Activated T-cell treated with anti-CD3 and anti-CD28 coated beads for 4 hours (primary cell): ENCODE results near the gene ATG101.

ENCODE experiments used
- DNase-seq: peaks from one replicate; pipeline ENCODE4 v3.0.0-alpha.2; 2020

ATG101 gene, protein sequence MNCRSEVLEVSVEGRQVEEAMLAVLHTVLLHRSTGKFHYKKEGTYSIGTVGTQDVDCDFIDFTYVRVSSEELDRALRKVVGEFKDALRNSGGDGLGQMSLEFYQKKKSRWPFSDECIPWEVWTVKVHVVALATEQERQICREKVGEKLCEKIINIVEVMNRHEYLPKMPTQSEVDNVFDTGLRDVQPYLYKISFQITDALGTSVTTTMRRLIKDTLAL

DNA sequence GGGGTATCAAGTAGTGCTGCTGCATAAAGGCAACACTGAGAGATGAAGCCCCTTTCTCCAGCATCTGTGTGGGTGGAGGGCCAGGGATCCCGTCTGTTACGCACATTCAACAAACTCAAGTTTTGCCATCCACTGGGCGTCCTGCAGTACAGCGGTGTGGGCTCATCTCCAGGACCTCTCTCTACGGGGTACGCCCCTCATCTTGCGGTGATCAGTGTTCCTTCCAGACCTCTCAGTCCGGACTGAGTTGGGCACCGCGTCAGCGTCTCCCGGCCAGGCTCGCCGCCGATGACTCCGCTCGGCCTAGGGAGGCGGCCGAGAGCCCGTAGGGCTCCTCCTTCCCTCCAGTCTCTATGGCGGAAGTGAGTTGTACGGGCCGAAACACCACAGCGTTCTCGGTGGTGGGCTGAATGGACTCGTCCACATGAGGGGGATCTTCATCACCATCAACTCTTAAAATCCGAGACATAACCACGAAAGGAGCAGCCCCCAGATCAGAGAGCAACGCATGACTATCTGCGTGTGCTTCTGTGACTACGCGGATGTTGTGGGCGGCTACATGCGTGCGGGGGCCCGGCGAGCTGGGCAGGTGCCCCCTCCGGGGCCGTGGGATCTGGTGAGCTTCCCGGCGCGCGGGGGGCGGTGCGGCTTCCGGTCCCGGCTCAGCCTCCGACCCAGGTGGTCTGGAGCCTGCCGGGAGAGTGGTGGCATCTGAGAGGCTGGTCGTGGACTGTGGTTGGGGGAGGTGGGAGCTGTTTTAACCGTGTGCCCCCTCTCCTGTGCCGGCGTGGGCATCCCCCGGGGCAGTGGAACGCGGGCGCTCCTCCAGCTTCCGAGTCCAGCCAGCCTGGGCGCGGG lies at the start of gene ATG101:
ATG101 (plus strand) TSS at position 652 of the 858 bp plus-strand sequence. CDS start 3,673 bp downstream, outside the sequence.
- peak; percentile 79 for DNase-seq

DNA sequence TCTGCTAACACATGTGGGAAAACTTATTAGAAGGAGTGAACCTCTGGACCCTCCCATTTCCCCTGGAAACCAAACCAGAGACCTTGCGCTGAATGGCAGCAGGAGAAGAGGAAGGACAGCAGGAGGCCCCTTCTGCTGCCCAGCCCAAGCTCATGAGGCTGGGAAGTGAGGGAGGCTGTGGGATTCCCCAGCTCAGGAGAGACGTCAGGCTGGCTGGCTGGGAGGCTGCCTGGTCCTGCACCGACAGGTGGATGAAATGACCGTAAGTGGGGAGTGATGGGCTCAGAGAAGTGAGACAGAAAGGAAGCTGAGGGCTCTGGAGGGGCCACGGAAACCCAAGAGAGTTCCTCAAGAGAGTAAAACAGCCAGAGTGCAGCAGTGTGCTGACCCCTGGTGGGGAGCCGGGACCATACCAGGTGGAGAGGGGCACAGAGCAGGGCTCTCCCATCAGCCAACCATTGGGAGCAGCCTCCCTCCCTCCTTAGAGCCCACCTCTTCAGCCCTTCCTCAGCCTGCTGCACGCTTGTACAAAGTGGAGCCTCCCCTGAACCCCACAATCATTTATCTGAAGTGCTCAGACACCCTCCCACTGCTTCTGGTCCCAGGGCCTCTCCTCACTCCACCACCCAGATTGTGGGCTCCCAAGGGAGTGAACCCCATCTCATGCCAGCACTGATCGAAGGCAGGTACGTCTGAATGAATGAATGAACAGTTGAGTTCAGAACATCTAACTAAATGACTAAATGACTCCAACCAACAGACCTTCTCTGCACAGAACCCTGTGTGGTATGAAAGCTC lies 49.0 kb upstream of the ATG101 start:
- peak; percentile 49 for DNase-seq

DNA sequence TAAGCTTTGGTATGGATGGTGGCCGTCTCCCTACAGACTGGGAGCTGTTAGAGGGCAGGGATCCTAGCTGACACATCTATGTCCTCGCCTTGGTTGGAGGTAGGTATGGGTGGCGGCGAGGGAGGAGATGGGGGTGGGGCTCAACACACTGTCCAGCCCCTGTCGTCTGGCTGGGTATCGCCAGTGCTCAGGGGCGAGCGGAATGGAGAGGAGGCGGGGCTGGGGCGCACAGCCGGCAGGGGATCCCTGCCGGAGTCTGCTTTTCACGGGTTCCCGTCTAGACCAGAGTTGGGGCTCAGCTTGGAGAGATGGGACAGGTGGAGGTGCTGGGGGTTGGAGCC lies 47.0 kb upstream of the ATG101 start:
- DNase-seq = no peak

DNA sequence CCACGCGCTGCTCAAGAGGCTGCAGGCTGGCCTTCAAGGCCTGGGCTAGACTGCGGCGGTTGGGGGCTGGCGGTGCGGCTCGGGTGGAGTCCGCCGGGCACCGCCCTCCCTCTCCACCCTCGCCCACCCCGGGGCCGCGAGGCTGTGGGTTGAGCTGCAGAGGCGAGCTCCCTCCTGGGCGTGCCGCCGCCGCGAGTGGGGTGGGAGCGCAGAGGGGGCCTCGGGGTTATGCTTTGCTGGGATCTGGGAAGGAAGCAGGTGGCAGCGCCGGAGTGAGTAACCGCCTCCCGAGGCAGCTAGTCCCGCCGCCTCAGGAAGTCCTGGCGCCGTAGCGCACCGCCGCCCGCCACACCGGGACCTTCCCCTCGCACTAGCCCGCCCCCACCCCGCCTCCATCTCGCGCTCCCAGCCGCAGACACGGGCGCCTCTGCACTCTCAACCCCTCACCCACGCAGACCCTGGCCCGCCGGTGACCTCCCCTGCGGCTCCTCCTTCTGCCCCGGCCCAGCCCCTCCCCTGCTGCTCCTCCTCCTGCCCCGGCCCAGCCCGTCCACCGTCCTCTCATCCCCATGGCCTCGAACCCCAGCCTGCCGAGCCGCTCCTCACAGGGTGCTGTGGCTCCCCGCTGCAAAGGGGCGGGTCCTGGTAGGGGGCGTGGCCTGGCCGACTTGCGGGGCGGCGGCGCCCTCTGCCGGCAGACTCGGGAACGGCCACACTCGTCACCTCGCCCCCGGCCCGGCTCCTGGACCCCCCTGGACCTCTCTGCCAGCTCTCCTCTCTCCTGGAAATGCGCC lies 46.4 kb upstream of the ATG101 start:
- peak; percentile 88 for DNase-seq

DNA sequence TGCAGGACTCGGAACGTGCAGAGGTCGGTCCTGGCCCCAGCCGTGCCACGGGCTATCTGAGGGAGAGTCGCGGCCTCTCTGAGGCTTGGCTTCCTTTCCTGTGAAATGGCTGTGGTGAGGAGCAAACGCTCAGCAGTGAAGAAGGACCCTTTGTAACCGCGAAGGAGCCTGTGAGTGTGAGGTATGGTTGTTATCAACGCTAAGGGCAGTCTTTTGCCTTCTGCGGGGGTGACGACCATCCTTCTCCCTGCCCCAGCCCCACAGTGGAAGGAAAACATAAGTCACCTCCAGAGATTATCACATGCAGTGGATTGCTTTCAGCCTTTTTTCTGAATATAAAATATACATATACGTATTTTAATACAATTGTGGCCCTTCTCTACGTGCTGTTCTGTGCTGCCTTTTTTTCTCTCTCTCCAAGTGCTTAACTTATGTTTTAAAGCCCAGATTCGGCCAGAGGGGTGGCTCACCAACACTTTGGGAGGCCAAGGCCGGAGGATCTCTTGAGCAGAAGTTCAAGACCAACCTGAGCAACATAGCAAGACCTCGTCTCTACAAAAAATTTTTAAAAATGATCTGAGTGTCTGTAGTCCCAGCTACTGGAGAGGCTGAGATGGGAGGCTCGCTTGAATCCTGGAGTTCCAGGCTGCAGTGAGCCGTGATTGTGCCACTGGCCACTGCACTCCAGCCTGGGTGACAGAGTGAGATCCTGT lies 45.6 kb upstream of the ATG101 start:
- DNase-seq = no peak

DNA sequence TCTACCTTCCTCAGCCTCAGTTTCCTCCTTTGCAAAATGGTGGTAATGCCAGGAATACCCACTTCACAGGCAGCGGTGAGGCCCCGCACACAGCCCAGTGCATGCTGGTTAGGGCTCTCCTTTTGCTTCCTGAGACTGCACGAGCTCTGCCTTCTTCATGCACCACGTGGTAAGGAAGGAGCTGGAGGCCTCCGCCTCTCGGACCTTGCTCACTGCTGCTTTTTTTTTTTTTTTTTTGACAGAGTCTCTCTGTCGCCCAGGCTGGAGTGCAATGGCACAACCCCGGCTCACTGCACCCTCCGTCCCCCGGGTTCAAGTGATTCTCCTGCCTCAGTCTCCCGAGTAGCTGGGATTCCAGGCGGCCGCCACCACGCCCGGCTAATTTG lies 44.9 kb upstream of the ATG101 start:
- no peak for DNase-seq

DNA sequence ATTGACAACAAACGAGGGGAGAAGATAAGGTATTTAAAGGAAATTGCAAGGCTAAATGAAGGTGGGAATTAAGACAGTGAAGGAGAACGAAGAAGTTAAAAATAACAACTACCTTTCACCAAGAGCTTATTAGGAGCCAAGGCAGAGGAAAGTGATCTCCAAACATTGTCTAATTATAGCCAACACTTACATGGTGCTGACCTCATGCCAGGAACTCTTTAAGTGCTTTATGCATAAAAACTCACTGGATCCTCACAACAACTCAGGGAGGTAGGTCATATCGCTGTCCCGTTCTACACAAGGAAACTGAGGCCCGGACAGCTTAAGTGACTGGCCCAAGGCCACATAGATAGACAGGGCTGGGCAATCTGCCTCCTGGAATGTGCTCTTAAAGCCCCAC lies 43.5 kb upstream of the ATG101 start:
- no peak for DNase-seq

DNA sequence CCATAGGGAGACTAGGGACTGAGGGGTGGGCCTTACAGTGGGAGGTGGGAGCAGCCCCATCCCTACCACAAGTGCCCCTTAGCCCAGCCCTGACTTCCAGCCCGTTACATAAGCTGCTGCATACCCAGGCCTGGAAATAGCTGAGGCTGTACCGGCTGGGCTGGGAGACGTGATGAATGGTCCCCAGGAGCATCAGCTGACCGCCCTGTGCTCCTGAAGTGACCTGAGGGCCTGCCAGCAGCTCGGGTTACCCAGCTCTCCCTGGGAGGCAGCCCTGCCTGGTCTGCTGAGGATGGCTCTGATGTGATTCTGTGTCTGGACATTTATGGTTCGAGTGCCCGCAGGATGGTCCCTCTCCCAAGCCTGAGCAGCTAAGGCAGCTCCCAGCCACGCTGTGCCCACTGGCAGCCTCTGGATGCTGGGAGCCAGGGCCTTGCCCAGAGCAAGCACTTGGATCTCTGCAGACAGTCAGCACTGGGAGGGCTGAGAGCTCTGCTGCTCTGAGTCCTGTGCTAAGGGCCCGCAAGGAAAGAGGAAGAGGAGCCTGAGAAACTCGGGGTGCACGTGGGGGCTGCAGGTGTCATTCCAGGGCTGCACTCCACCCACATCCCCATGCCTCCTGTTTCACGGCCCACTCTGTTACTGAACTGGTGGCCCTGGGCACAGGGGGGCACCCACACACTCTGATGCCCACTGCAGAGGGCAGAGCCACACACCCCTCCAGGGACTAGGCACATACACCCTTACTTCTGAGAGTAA lies 42.5 kb upstream of the ATG101 start:
- DNase-seq = no peak

DNA sequence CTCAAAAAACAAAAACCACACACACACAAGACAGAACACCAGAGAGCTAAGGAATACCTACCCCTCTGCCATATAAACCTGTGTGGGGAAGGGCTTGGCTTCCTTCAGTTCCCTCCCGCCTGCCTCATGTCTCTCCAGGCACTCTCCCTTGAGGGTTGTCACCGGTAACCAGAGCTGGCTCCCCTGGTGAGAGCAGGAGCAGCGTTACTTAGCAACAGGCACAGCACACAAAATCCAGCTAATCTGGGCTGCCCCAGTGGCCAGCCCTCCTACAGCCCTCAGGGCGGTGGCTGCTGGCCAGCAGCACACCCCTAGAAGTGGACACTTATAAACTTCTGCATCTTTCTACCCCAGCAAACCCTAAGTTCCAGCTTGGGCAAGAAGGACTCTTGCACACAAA lies 40.1 kb upstream of the ATG101 start:
- DNase-seq = no peak

DNA sequence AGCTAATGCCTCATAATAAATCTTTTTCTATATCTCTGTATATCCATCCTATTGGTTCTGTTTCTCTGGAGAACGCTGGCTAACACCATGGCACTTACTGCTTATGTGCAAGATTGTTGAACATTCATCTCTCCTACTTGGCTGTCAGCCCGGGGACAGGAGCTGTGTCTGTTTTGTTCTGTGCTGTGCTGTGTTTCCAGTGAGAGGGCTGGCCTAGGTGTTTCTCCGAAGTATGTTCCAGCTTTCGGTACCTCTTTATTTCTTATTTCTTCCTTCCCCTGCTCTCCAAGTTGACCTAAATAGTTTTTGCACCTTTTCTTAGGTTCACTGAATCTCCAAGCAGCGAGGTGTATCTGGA lies 37.4 kb upstream of the ATG101 start:
- DNase-seq = no peak

DNA sequence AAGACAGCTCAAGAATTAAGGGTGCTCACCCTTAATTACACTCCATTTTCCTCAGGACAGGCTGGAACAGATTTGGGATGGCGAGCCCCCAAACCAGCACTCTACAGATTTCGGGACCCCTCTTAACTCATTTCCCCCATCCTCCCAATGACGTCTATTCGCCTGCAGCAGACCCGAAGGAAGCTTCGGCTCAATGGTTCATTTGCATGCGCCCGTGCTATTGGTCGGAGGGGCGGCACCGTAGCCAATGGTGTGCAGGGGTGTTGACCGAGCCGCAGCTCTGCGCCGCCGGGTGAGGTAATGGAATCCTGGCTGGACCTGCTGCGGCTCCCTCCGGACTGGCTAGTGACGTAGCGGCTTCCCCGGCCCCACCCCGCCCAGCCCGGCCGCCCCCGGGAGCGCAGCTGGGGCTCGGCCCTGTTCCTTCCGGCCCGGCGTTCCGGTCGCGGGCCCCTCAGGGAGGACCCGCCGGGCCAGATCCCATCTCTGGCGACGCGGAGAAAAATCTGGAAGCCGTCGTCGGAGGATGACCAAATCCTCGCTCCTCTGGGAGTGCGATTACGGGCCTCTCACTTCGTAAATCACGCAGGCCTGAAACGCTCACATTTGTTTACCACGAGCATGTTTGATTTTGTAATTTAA lies 36.9 kb upstream of the ATG101 start:
- peak; percentile 75 for DNase-seq

DNA sequence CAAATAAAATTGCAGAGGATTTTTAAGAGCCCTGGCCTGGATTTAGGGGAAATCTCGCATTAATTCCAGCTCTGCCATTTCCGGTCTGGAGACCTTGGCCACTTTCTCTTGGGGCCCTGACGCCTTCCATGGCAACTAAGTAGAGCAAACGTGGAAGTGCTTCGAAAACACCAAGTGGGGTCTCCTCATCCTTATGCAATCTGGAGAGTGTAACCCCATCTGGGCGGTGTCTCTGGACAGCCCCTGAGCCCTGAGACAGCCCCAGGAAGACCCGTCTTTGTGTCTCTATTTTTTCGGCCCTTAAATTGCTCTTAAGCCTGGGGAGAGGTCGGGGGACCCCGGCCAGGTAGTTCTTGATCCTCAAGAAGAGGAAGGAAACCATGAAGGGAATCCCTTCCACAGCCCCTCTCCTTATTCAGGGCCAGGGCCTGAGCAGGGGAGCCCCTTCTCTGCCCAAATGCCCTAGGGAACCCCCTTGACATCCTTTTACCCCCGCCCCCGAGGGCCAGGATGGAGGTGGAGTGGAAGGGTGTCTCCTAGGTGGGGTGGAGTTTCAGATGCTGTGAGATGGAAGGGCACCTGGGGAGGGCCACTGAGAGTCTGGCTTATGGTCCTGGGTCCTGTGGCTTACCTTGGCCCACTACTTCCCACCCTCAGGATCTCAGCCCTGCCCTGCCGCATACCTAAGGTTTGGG lies 36.2 kb upstream of the ATG101 start:
- no peak for DNase-seq

DNA sequence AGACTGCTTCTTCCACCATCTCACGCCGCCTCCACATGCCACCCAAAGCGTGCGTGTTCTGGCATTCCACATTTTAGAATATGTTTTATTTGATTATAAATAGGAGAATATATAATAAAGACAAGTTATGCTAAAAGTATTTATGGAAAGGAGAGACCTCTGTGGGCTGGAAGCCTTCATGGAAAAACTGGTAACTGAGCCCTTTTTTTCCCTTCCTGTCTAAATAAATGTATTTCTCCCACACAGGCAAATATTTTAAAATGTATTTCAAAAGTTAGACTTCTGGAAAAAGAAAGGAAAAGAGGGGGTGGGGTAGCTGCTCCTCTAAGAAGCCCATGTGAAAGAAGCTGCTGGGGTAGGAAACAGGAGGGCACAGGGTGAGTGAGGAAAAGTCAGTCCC lies 34.6 kb upstream of the ATG101 start:
- no peak for DNase-seq

DNA sequence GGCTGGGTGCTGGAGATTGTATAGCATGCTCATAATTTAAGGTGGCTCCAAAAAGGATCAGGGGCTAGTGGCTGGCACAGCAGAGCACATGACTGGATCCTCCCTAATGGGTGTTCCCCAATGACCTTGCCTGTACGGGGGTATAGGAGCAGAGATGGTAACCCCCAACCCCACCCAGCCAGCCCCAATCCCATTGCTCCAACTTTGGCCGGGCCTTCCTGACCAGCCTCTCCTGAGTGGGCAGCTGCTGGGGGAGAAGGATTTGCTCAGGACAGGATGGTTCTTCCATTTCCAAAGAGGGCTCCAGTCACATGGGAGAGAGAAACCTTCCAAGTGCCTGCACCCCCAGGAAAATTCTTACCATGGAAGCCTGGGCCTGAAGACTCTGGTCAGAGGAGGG lies 33.9 kb upstream of the ATG101 start:
- no peak for DNase-seq

DNA sequence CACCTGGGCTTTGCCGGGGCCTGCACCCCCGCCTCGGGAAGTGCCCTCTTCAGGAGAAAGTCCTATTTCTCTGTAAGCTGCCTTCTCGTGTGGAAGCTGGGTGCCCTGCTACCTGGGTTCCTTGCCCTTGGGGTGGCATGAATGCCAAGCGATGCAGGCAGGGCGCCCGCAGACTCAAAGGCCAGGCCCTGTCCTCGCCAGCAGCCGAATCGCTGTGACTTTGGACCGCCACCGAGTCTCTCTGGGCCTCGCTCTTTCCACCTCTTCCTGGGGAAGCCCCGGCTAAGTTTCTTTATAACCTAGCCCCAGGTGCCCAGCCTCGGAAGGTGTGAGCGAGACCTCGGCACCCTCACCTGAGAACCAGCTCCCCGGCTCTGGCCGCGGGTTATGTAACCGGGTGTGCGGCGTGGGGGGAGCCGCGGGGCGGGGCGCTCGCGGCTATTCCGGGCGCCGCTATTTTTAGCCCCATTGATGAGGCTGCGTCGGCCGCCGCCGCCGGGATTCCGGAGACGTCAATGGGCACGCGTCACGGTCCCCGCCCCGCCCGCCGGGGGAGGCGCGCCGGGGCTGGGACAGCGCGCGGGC lies 33.1 kb upstream of the ATG101 start:
- peak; percentile 82 for DNase-seq

DNA sequence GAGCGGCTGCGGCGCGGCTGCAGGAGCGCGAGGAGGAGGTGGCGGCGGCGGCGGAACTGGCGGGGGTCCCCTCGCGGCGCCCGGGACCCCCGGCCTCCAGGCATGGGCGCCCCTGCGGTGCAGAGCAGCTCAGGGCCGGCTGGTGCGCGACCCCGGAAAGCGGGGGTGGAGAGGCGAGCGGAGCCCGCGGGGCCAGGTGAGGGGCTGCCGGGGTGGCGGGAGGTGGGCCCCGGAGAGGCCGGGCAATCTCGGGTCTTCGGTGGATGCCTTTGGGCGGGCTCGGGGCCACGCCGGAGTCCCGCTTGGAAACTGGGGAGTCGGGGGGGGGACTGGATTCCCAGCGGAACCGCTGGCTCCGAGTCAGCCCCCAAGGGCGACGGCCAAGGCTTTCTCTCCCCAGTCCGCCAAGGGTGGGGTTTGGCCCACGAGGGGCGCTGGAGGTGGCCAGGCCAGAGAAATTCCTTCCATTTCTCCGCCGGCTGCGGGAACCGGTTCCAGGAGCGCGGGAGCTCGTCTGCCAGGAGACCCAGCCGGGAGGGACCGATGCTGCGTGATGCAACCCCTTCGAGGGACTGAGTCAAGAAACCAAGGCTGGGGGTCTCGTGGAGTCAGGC lies 32.4 kb upstream of the ATG101 start:
- no peak for DNase-seq

DNA sequence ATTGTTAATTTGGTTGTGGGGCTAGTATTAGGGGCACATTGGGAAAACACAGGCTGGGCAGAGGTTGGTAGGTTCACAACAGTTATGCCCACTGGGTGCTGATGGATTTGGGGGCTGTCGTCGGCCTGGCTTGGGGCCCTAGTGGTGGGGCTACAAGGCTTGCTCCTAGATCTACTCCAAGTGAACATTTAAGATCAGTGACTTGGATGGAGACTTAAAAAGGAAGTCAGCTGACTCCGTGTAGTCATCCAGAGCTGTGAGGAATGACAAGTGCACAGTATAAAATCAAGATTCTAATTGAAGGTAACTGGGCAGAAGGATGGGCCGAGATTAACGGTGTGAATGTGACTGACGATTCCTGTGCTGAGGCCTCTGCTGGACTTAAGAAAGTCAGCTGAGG lies 31.3 kb upstream of the ATG101 start:
- no peak for DNase-seq

DNA sequence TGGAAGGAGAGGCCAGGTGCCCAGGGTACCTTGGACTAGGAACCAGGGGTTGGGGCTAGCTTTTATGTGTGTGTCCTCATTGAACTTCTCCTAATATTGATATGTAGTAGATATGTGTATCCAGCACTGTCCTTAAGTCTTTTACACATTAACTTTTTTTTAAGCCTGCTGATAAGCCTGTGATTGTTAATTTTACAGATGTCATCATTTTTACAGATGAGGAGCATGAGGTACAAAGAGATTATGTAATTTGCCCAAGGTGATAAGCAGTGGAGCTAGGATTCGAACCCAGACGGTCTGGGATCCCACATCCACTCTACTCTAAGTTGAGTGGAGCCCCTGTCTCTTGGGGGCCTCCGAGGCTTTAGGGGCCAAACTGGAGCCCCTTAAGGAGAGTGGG lies 28.7 kb upstream of the ATG101 start:
- no peak for DNase-seq

DNA sequence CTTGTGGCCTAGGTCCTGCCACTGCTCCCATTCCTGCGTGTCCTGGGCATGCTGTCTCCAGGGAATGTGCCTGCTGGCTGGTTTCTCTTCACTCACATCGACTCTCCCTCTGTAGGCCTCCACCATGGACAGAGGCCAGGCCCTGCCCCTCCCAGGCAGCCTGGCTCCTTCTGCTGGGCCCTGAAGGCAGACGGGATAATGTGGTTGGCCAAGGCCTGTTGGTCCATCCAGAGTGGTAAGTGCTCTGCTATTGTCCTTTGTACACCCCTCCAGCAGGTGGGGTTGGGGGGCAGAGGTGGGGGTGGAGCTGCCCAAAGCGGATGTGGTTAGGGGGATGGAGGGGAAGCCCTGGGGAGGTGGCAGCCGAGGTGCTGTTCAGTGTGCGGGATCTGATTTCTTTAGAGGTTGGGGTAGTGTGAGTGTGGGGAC lies 28.1 kb upstream of the ATG101 start:
- DNase-seq = peak; percentile 40
